Measurements from ENCODE around the gene SCAPER.
"Not testable (repeated sequence)": the region's sequence is repeated elsewhere in the genome, so short reads cannot be mapped to it uniquely, and the experiment has no call there.

SCAPER gene

GRCh38 chr15:76502678-76503077, 402.5 kb downstream of the SCAPER start:
- H3K27ac ChIP-seq (ENCODE audit: low read depth, low read length) = no peak overlapping the region
- peaks cover 6 to 30% of the 10 kb centered on the region in 2 donors for H3K4me1 ChIP-seq (ENCODE audit: control insufficient read depth in 1 of 2, insufficient read depth in 2 of 2, low read length in 2 of 2)
- no peaks in the 10 kb centered on the region for H3K9me3 ChIP-seq (ENCODE audit: control insufficient read depth in 1 of 2, low read length in 2 of 2)
- H3K27me3 ChIP-seq (ENCODE audit: control insufficient read depth in 1 of 2, insufficient read depth in 2 of 2, low read length in 2 of 2) = no peaks in the 10 kb centered on the region
- no peak overlapping the region for H3K9ac ChIP-seq (ENCODE audit: low read depth in 1 of 2, low read length in 2 of 2)
- H3K36me3 ChIP-seq (ENCODE audit: control insufficient read depth in 1 of 2, insufficient read depth in 2 of 2, low read length in 2 of 2) = no peaks in the 10 kb centered on the region
- no peak overlapping the region for H3K4me3 ChIP-seq (ENCODE audit: low read depth in 1 of 2, low read length in 2 of 2)

DNA sequence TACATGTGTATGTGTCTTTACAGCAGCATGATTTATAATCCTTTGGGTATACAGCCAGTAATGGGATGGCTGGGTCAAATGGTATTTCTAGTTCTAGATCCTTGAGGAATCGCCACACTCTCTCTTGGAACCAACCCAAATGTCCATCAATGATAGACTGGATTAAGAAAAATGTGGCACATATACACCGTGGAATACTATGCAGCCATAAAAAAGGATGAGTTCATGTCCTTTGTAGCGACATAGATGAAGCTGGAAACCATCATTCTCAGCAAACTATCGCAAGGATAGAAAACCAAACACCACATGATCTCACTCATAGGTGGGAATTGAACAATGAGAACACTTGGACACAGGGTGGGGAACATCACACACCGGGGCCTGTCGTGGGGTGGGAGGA, 403.0 kb downstream of the SCAPER start:
- not testable (repeated sequence) for H3K9me3 ChIP-seq (ENCODE audit: control insufficient read depth in 1 of 2, low read length in 2 of 2); H3K9ac ChIP-seq (ENCODE audit: low read depth in 1 of 2, low read length in 2 of 2); H3K36me3 ChIP-seq (ENCODE audit: control insufficient read depth in 1 of 2, insufficient read depth in 2 of 2, low read length in 2 of 2); H3K27me3 ChIP-seq (ENCODE audit: control insufficient read depth in 1 of 2, insufficient read depth in 2 of 2, low read length in 2 of 2); H3K27ac ChIP-seq (ENCODE audit: low read depth, low read length); H3K4me3 ChIP-seq (ENCODE audit: low read depth in 1 of 2, low read length in 2 of 2)
- peaks cover 6 to 27% of the 10 kb centered on the region in 2 donors for H3K4me1 ChIP-seq (ENCODE audit: control insufficient read depth in 1 of 2, insufficient read depth in 2 of 2, low read length in 2 of 2)

- no peaks in the 10 kb centered on the region for H3K36me3 ChIP-seq (ENCODE audit: control insufficient read depth in 1 of 2, insufficient read depth in 2 of 2, low read length in 2 of 2)
- no peak overlapping the region for H3K27ac ChIP-seq (ENCODE audit: low read depth, low read length)
- H3K27me3 ChIP-seq (ENCODE audit: control insufficient read depth in 1 of 2, insufficient read depth in 2 of 2, low read length in 2 of 2) = no peaks in the 10 kb centered on the region
- no peak overlapping the region for H3K9ac ChIP-seq (ENCODE audit: low read depth in 1 of 2, low read length in 2 of 2)
- H3K4me1 ChIP-seq (ENCODE audit: control insufficient read depth in 1 of 2, insufficient read depth in 2 of 2, low read length in 2 of 2) = peaks cover 6 to 25% of the 10 kb centered on the region in 2 donors
- no peak overlapping the region for H3K4me3 ChIP-seq (ENCODE audit: low read depth in 1 of 2, low read length in 2 of 2)
- no peaks in the 10 kb centered on the region for H3K9me3 ChIP-seq (ENCODE audit: control insufficient read depth in 1 of 2, low read length in 2 of 2)
Observed at GRCh38 chr15:76501726-76502125, 403.4 kb downstream of the SCAPER start.

- Histone ChIP-seq H3K27ac (ENCODE audit: low read depth, low read length) (no peak overlapping the region), H3K9ac (ENCODE audit: low read depth in 1 of 2, low read length in 2 of 2) (no peak overlapping the region), H3K9me3 (ENCODE audit: control insufficient read depth in 1 of 2, low read length in 2 of 2) (no peaks in the 10 kb centered on the region), H3K36me3 (ENCODE audit: control insufficient read depth in 1 of 2, insufficient read depth in 2 of 2, low read length in 2 of 2) (no peaks in the 10 kb centered on the region), H3K4me1 (ENCODE audit: control insufficient read depth in 1 of 2, insufficient read depth in 2 of 2, low read length in 2 of 2) (peaks cover 6 to 25% of the 10 kb centered on the region in 2 donors), H3K4me3 (ENCODE audit: low read depth in 1 of 2, low read length in 2 of 2) (no peak overlapping the region), H3K27me3 (ENCODE audit: control insufficient read depth in 1 of 2, insufficient read depth in 2 of 2, low read length in 2 of 2) (no peaks in the 10 kb centered on the region)
Observed at GRCh38 chr15:76501011-76501410, 404.1 kb downstream of the SCAPER start.

DNA sequence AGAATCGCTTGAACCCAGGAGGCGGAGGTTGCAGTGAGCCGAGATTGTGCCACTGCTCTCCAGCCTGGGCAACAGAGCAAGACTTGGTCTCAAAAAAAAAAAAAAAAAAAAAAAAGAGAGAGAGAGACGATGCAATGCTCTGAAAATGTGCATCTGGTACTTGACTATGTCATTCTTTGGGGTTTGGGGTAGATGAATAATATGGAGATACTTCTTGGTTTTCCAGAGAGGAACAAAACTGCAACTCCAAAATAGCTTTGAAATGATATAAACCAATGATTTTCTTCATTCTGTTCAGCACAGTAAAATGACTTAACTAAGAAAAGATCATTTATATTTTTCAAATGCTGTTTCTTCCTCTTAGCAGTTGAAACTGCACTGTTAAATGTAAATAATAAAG, 409.7 kb downstream of the SCAPER start:
- peaks cover 0 to 7% of the 10 kb centered on the region in 2 donors for H3K4me1 ChIP-seq (ENCODE audit: control insufficient read depth in 1 of 2, insufficient read depth in 2 of 2, low read length in 2 of 2)
- H3K27me3 ChIP-seq (ENCODE audit: control insufficient read depth in 1 of 2, insufficient read depth in 2 of 2, low read length in 2 of 2) = no peaks in the 10 kb centered on the region
- H3K4me3 ChIP-seq (ENCODE audit: low read depth in 1 of 2, low read length in 2 of 2) = no peak overlapping the region
- H3K36me3 ChIP-seq (ENCODE audit: control insufficient read depth in 1 of 2, insufficient read depth in 2 of 2, low read length in 2 of 2) = no peaks in the 10 kb centered on the region
- no peak overlapping the region for H3K9ac ChIP-seq (ENCODE audit: low read depth in 1 of 2, low read length in 2 of 2)
- no peak overlapping the region for H3K27ac ChIP-seq (ENCODE audit: low read depth, low read length)
- H3K9me3 ChIP-seq (ENCODE audit: control insufficient read depth in 1 of 2, low read length in 2 of 2) = no peaks in the 10 kb centered on the region

DNA sequence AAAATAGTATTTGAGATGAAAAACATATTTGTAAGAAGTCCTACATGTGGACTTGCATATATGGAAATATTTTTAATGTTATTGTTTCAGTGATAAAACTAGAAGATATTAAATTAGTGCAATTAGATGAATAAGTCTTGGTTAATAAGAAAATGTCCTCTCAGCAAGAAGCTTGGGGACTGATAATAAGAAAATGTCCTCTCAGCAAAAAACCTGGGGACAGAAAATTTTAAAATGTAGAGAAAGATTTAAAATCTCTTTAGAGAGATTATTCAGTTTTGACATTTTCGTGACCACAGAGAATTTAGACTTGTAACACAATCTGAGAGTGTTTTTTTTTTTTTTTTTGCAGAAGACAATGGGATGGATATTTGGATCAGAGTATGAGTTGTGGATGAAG, 412.6 kb downstream of the SCAPER start:
- no peaks in the 10 kb centered on the region for H3K9me3 ChIP-seq (ENCODE audit: control insufficient read depth in 1 of 2, low read length in 2 of 2)
- no peaks in the 10 kb centered on the region for H3K4me1 ChIP-seq (ENCODE audit: control insufficient read depth in 1 of 2, insufficient read depth in 2 of 2, low read length in 2 of 2)
- H3K27me3 ChIP-seq (ENCODE audit: control insufficient read depth in 1 of 2, insufficient read depth in 2 of 2, low read length in 2 of 2) = no peaks in the 10 kb centered on the region
- no peak overlapping the region for H3K9ac ChIP-seq (ENCODE audit: low read depth in 1 of 2, low read length in 2 of 2)
- H3K27ac ChIP-seq (ENCODE audit: low read depth, low read length) = no peak overlapping the region
- H3K36me3 ChIP-seq (ENCODE audit: control insufficient read depth in 1 of 2, insufficient read depth in 2 of 2, low read length in 2 of 2) = no peaks in the 10 kb centered on the region
- no peak overlapping the region for H3K4me3 ChIP-seq (ENCODE audit: low read depth in 1 of 2, low read length in 2 of 2)

DNA sequence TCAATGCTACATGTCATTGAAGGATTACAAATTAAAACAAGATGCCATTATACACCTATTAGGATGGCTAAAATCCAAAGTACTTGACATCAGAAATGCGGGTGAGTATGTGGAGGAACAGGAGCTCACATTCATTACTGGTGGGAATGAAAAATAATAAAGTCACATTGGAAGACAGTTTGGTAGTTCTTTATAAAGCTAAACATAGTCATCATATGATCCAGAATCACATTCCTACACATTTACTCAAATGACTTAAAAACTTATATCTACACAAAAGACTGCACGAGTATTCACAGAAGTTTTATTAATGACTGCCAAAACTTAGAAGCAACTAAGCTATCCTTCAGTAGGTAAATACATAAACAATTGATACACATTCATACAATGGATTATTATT, 421.4 kb downstream of the SCAPER start:
- Histone ChIP-seq H3K4me3 (ENCODE audit: low read depth in 1 of 2, low read length in 2 of 2) (no peak overlapping the region), H3K4me1 (ENCODE audit: control insufficient read depth in 1 of 2, insufficient read depth in 2 of 2, low read length in 2 of 2) (no peaks in the 10 kb centered on the region), H3K27ac (ENCODE audit: low read depth, low read length) (no peak overlapping the region), H3K9me3 (ENCODE audit: control insufficient read depth in 1 of 2, low read length in 2 of 2) (no peaks in the 10 kb centered on the region), H3K27me3 (ENCODE audit: control insufficient read depth in 1 of 2, insufficient read depth in 2 of 2, low read length in 2 of 2) (no peaks in the 10 kb centered on the region), H3K36me3 (ENCODE audit: control insufficient read depth in 1 of 2, insufficient read depth in 2 of 2, low read length in 2 of 2) (no peaks in the 10 kb centered on the region), H3K9ac (ENCODE audit: low read depth in 1 of 2, low read length in 2 of 2) (no peak overlapping the region)

DNA sequence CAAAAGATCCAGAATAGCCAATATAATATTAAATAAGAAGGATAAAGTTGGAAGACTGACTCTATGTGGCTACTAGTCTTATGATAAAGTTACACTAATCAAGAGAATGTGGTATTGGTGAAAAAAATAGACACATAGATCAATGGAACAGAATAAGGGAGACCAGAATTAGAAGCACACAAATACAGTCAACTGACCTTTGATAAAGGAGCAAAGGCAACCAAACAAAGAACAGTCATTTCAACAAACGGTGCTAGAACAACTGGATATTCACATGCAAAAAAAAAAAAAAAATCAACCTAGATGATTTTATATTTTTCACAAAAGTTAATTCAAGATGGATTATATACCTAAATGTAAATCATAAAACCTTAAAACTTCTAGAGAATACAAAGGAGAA, 422.1 kb downstream of the SCAPER start:
- Histone ChIP-seq H3K9me3 (ENCODE audit: control insufficient read depth in 1 of 2, low read length in 2 of 2) (no peaks in the 10 kb centered on the region), H3K27me3 (ENCODE audit: control insufficient read depth in 1 of 2, insufficient read depth in 2 of 2, low read length in 2 of 2) (no peaks in the 10 kb centered on the region), H3K36me3 (ENCODE audit: control insufficient read depth in 1 of 2, insufficient read depth in 2 of 2, low read length in 2 of 2) (no peaks in the 10 kb centered on the region), H3K4me3 (ENCODE audit: low read depth in 1 of 2, low read length in 2 of 2) (no peak overlapping the region), H3K27ac (ENCODE audit: low read depth, low read length) (no peak overlapping the region), H3K9ac (ENCODE audit: low read depth in 1 of 2, low read length in 2 of 2) (no peak overlapping the region), H3K4me1 (ENCODE audit: control insufficient read depth in 1 of 2, insufficient read depth in 2 of 2, low read length in 2 of 2) (no peaks in the 10 kb centered on the region)

GRCh38 chr15:76480267-76480666, 424.9 kb downstream of the SCAPER start:
- Histone ChIP-seq H3K4me3 (ENCODE audit: low read depth in 1 of 2, low read length in 2 of 2) (no peak overlapping the region), H3K27ac (ENCODE audit: low read depth, low read length) (no peak overlapping the region), H3K36me3 (ENCODE audit: control insufficient read depth in 1 of 2, insufficient read depth in 2 of 2, low read length in 2 of 2) (no peaks in the 10 kb centered on the region), H3K27me3 (ENCODE audit: control insufficient read depth in 1 of 2, insufficient read depth in 2 of 2, low read length in 2 of 2) (no peaks in the 10 kb centered on the region), H3K9me3 (ENCODE audit: control insufficient read depth in 1 of 2, low read length in 2 of 2) (no peaks in the 10 kb centered on the region), H3K4me1 (ENCODE audit: control insufficient read depth in 1 of 2, insufficient read depth in 2 of 2, low read length in 2 of 2) (no peaks in the 10 kb centered on the region), H3K9ac (ENCODE audit: low read depth in 1 of 2, low read length in 2 of 2) (no peak overlapping the region)

DNA sequence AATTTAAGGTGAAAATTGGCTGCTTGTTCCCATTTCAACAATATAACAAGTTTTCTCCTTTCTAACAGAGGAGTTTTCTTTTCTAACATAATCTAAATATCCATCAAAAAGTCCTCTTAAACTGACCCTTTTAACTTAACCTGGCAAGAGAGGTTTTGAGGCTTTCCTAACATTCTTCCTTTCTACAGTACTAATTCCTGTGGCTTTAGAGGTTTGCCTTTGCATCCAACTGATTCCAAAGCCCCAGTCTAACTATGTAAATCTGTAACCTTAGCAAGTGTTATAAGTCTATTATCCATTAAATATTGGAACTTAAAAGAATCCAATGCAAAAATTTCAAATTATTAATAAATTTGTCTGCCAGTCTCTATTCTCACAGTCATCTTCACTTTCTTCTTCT, 434.4 kb downstream of the SCAPER start:
- peaks cover 0 to 4% of the 10 kb centered on the region in 2 donors for H3K9me3 ChIP-seq (ENCODE audit: control insufficient read depth in 1 of 2, low read length in 2 of 2)
- H3K27ac ChIP-seq (ENCODE audit: low read depth, low read length) = no peak overlapping the region
- no peaks in the 10 kb centered on the region for H3K36me3 ChIP-seq (ENCODE audit: control insufficient read depth in 1 of 2, insufficient read depth in 2 of 2, low read length in 2 of 2)
- no peak overlapping the region for H3K9ac ChIP-seq (ENCODE audit: low read depth in 1 of 2, low read length in 2 of 2)
- H3K4me1 ChIP-seq (ENCODE audit: control insufficient read depth in 1 of 2, insufficient read depth in 2 of 2, low read length in 2 of 2) = no peaks in the 10 kb centered on the region
- no peaks in the 10 kb centered on the region for H3K27me3 ChIP-seq (ENCODE audit: control insufficient read depth in 1 of 2, insufficient read depth in 2 of 2, low read length in 2 of 2)
- H3K4me3 ChIP-seq (ENCODE audit: low read depth in 1 of 2, low read length in 2 of 2) = no peak overlapping the region

DNA sequence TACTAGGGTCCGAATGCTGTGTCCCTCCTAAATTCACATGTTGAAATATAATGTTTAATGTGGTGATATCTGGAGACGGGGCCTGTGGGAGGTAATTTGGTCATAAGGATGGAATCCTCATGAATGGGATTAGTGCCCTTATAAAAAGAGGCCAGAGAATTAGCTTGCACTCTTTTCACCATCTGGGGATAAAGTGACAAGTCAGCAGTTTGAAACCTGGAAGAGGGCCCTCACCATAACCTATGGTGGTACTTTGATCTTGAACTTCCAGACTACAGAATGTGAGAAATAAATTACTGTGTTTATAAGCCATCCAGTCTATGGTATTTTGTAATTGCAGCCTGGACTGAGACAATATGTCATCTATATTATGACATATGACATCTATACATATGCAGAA, 436.4 kb downstream of the SCAPER start:
- H3K36me3 ChIP-seq (ENCODE audit: control insufficient read depth in 1 of 2, insufficient read depth in 2 of 2, low read length in 2 of 2) = no peaks in the 10 kb centered on the region
- H3K27ac ChIP-seq (ENCODE audit: low read depth, low read length) = no peak overlapping the region
- H3K9ac ChIP-seq (ENCODE audit: low read depth in 1 of 2, low read length in 2 of 2) = no peak overlapping the region
- no peaks in the 10 kb centered on the region for H3K4me1 ChIP-seq (ENCODE audit: control insufficient read depth in 1 of 2, insufficient read depth in 2 of 2, low read length in 2 of 2)
- no peak overlapping the region for H3K4me3 ChIP-seq (ENCODE audit: low read depth in 1 of 2, low read length in 2 of 2)
- H3K9me3 ChIP-seq (ENCODE audit: control insufficient read depth in 1 of 2, low read length in 2 of 2) = peaks cover 0 to 5% of the 10 kb centered on the region in 2 donors
- no peaks in the 10 kb centered on the region for H3K27me3 ChIP-seq (ENCODE audit: control insufficient read depth in 1 of 2, insufficient read depth in 2 of 2, low read length in 2 of 2)
